AG04449 (cell line): ENCODE results near the gene FRMPD2.
"Not testable (repeated sequence)": the region's sequence is repeated elsewhere in the genome, so short reads cannot be mapped to it uniquely, and the experiment has no call there.

ENCODE experiments used
- CTCF ChIA-PET: fragments of 350-600 bp; formaldehyde crosslinking; extraction: SDS; loops from one replicate; lab custom pipeline; 2021; ENCODE audit warnings: antibody characterized with exemption; lab: Yijun Ruan, JAX
- POLR2A ChIA-PET: fragments of 400-600, 350-600 bp; formaldehyde crosslinking; extraction: SDS; loops from one replicate; lab custom pipeline; 2020; ENCODE audit warnings: antibody characterized with exemption, inconsistent platforms; lab: Yijun Ruan, JAX
- DNase-seq: peaks from one replicate; pipeline ENCODE4 v3.0.0-alpha.2; 2010; ENCODE audit warnings: low read depth, low spot score
- H3K4me3 ChIP-seq: 2 replicates; pipeline ENCODE4 v1.5.1; 2011; ENCODE audit warnings: low read depth, mild to moderate bottlenecking, control low read depth, low read length
- TF ChIP-seq, protein P1 (sequence below): IDR thresholded peaks from one replicate; pipeline ENCODE4 v1.5.1; 2011; ENCODE audit warnings: mild to moderate bottlenecking, moderate library complexity, low read length, control low read depth, inconsistent platforms; ENCODE audit not compliant: insufficient read depth; ENCODE audit errors: missing control alignments

FRMPD2 gene

DNA sequence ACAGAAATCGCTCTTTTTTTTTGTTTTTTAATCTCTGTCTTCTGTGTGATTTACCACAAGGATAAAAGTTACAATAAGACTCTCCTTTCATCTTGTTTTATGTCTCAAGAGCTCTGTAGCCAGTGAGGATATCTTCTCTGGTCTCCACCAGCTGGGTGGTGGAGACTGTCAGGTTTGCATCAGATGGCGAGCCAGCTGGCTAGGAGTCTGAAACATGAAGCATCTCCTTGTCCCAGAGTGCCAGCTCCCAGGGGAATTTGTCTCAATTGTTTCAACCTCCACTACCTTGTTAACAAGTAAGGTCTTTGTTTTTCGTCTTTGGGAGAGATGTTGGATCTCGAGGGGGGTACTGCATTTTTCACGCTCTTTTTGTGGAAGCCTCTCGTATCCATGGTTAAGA, 47.3 kb downstream of the FRMPD2 start:
- ChIA-PET POLR2A (no interaction called here), CTCF (interaction anchor here (1.2 kb wide), 1 partner anchor 12 kb away, joined by 4 read pairs; no protein-coding TSS in a partner anchor)
- DNase-seq = no peak
- TF ChIP-seq, protein P1, sequence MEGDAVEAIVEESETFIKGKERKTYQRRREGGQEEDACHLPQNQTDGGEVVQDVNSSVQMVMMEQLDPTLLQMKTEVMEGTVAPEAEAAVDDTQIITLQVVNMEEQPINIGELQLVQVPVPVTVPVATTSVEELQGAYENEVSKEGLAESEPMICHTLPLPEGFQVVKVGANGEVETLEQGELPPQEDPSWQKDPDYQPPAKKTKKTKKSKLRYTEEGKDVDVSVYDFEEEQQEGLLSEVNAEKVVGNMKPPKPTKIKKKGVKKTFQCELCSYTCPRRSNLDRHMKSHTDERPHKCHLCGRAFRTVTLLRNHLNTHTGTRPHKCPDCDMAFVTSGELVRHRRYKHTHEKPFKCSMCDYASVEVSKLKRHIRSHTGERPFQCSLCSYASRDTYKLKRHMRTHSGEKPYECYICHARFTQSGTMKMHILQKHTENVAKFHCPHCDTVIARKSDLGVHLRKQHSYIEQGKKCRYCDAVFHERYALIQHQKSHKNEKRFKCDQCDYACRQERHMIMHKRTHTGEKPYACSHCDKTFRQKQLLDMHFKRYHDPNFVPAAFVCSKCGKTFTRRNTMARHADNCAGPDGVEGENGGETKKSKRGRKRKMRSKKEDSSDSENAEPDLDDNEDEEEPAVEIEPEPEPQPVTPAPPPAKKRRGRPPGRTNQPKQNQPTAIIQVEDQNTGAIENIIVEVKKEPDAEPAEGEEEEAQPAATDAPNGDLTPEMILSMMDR = no peak
- no peak overlapping the region for H3K4me3 ChIP-seq

DNA sequence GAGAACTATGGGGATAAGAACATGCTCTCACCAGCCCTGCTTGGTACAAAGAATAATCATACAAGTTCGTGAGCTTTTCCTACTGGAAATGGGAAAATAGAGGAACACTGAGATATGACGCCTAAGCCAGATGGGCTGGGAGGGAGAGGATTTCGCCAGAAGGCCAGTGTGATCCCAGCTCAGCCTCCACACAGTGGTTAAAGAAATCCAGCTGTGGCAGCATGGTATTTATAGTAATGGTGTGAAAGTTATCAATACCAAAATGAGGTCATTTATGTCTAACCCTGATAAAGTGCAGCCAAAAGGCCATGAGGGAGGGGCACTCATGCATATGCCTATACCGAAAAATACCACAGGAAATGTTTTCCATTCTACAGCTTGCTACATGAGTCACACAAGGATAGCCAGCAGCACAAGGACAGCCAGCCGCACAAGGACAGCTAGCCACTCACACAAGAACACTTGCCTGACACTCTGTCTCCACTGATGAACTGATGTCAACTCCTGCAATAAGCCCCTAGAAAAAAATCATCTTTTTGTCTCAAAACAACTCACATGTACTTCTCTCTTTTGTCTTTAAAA, 49.4 kb downstream of the FRMPD2 start:
- no peak for DNase-seq
- ChIA-PET POLR2A (no interaction called here), CTCF (interaction anchor here (1.6 kb wide), 1 partner anchor 11 kb away, joined by 5 read pairs; no protein-coding TSS in a partner anchor)
- TF ChIP-seq, protein P1 = no peak
- H3K4me3 ChIP-seq = no peak overlapping the region

DNA sequence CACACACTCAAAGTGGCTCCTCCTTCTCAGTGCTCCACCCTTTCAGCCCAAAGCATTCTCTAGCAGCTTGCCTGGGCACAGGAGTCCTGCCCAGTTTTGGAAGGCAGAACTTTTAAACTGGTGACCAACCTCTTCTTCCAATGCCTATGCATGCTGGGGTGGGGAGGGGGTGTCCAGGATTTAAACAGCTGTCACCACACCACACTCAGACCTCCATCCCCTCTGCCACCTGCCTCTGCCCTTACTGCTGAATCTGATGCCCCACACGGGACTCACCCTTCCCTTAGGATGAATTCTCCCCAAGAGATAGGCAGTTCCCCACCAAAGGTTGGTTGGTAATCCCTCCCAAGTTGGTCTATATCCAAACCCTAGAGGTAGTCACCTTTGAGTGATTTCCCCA, 50.2 kb downstream of the FRMPD2 start:
- TF ChIP-seq, protein P1 = no peak
- CTCF ChIA-PET = no interaction called here
- no peak for DNase-seq
- POLR2A ChIA-PET = no interaction called here
- H3K4me3 ChIP-seq = no peak overlapping the region

DNA sequence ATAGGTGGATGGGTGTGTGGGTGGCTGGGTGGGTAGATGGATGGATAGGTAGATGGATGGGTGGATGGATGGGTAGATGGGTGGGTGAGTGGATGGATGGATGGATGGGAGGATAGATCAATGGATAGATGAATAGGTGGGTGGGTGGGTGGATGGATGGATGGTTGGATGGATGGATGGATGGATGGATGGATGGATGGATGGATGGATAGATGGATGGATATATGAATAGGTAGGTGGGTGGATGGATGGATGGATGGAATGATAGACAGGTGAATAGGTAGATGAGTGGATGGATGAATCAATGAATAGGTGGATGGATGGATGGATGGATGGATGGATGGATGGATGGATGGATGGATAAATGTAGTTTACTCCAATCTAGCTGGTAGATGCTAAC, 52.7 kb downstream of the FRMPD2 start:
- POLR2A ChIA-PET = no interaction called here
- CTCF ChIA-PET = no interaction called here
- no peak overlapping the region for H3K4me3 ChIP-seq
- TF ChIP-seq, protein P1 = no peak
- DNase-seq = no peak

DNA sequence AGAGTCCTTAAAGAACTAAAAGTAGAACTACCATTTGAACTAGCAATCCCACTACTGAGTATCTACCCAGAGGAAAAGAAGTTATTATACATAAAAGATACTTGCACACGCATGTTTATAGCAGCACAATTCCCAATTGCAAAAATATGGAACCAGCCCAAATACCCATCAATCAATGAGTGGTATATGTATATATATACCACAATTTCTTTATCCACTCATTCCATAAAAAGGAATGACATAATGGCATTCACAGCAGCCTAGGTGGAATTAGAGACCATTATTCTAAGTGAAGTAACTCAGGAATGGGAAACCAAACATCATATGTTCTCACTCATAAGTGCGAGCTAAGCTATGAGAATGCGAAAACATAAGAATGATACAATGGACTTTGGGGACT, 53.5 kb downstream of the FRMPD2 start:
- CTCF ChIA-PET = not testable (repeated sequence)

DNA sequence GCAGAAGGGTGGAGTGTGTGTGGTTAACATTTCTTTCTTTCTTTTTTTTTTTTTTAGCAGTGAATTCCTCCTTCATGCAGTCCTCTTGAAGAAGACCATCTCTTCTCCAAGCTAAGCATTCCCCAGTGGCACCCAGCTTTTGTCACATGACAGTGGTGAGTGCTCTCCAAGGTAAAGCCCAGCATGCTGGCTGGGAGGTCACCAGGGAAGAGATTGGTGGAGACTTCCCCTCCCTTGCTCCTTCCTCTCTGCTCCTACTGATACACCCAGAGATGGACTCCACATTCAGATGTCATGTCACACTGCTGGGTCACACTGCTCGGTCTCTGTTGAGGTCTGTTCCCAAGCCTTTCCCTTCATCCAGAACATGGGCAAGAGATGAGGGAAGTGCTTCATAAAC, 55.3 kb downstream of the FRMPD2 start:
- H3K4me3 ChIP-seq = no peak overlapping the region
- ChIA-PET POLR2A (no interaction called here), CTCF (no interaction called here)
- TF ChIP-seq, protein P1 = no peak
- no peak for DNase-seq

More for the DNA sequence above, 53.5 kb downstream of the FRMPD2 start:
- POLR2A ChIA-PET, DNase-seq, H3K4me3 ChIP-seq: not testable (repeated sequence)

DNA sequence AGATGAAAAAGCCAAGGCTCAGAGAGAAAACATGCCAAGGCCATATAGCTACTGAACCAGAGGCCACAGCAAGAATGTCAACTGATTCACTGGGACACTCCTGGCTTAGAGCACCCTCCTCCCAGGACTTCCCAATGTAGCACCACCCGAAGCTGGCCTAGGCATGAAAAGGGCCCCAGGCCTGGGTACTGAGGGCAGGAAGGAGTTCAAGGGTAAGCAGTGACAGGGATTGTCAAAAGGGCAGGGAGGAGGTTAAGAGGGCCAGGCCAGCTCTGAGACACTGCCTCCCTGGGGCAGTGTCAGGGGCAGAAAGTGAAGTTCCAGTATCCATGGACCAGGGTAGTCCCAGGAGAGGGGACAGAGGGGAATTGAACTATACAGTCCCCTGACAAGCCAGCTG, 57.8 kb downstream of the FRMPD2 start:
- H3K4me3 ChIP-seq = no peak overlapping the region
- ChIA-PET POLR2A (no interaction called here), CTCF (interaction anchor here (0.7 to 1.3 kb wide), 3 partner anchors 9 to 13 kb away, joined by 3 to 6 read pairs (median 3); no protein-coding TSS in a partner anchor)
- DNase-seq = no peak
- TF ChIP-seq, protein P1 = no peak
